Astrocyte (in vitro differentiated cells and primary cell): Measurements from ENCODE around the gene MSANTD4. TPM values are rescaled to one million over a fixed set of nuclear protein-coding genes. Genes with fewer than 3 reads are reported as not detected.

Experiments used
- DNase-seq: peaks from one replicate; pipeline ENCODE4 v3.0.0-alpha.2; 2010; ENCODE audit warnings: low read depth
- FAIRE-seq: peaks from 2 replicates; lab custom pipeline; 2011; peaks lifted over from hg19 to GRCh38; lab: Jason Lieb, UNC
- H2AFZ ChIP-seq: 2 replicates; pipeline ENCODE4 v1.6.0; 2012; ENCODE audit warnings: low read depth, low read length, inconsistent platforms
- H3K27ac ChIP-seq: 2 replicates; pipeline ENCODE4 v1.5.1; 2011; ENCODE audit warnings: low read depth, low read length, inconsistent platforms
- H3K27me3 ChIP-seq: 2 replicates; pipeline ENCODE4 v1.6.0; 2011; ENCODE audit warnings: low read length, inconsistent platforms; ENCODE audit not compliant: insufficient read depth
- H3K36me3 ChIP-seq: 2 replicates; pipeline ENCODE4 v1.5.1; 2011; ENCODE audit warnings: low read length, inconsistent platforms; ENCODE audit not compliant: insufficient read depth
- H3K4me1 ChIP-seq: 2 replicates; pipeline ENCODE4 v1.5.1; 2011; ENCODE audit warnings: low read length, inconsistent platforms; ENCODE audit not compliant: insufficient read depth
- H3K4me2 ChIP-seq: 2 replicates; pipeline ENCODE4 v1.6.0; 2012; ENCODE audit warnings: low read length, inconsistent platforms
- H3K4me3 ChIP-seq: 2 replicates; pipeline ENCODE4 v1.5.1; 2011; ENCODE audit warnings: low read depth, mild to moderate bottlenecking, low read length, inconsistent platforms; ENCODE audit not compliant: insufficient read depth
- H3K79me2 ChIP-seq: 2 replicates; pipeline ENCODE4 v1.6.0; 2012; ENCODE audit warnings: mild to moderate bottlenecking, low read length, inconsistent platforms; ENCODE audit not compliant: insufficient read depth
- H3K9ac ChIP-seq: 2 replicates; pipeline ENCODE4 v1.6.0; 2012; ENCODE audit warnings: mild to moderate bottlenecking, low read length, inconsistent platforms
- H3K9me3 ChIP-seq: 2 replicates; pipeline ENCODE4 v1.5.1; 2012; ENCODE audit warnings: low read depth, mild to moderate bottlenecking, low read length, inconsistent platforms; ENCODE audit not compliant: insufficient read depth
- H4K20me1 ChIP-seq: 2 replicates; pipeline ENCODE4 v1.6.0; 2012; ENCODE audit warnings: low read length, inconsistent platforms; ENCODE audit not compliant: insufficient read depth
- H3K27ac Mint-ChIP-seq: one replicate; pipeline ENCODE4 v1.8.0; 2021; ENCODE audit warnings: mild to moderate bottlenecking, mixed read lengths; ENCODE audit not compliant: unreplicated experiment
- H3K27me3 Mint-ChIP-seq: one replicate; pipeline ENCODE4 v1.8.0; 2021; ENCODE audit warnings: low read depth, mixed read lengths; ENCODE audit not compliant: unreplicated experiment
- H3K36me3 Mint-ChIP-seq: one replicate; pipeline ENCODE4 v1.8.0; 2021; ENCODE audit warnings: low read depth, mixed read lengths; ENCODE audit not compliant: unreplicated experiment
- H3K4me1 Mint-ChIP-seq: one replicate; pipeline ENCODE4 v1.8.0; 2021; ENCODE audit warnings: low read depth, mixed read lengths; ENCODE audit not compliant: unreplicated experiment
- H3K4me3 Mint-ChIP-seq: one replicate; pipeline ENCODE4 v1.8.0; 2021; ENCODE audit warnings: mild to moderate bottlenecking, moderate library complexity, mixed read lengths; ENCODE audit not compliant: unreplicated experiment
- H3K9me3 Mint-ChIP-seq: one replicate; pipeline ENCODE4 v1.8.0; 2021; ENCODE audit warnings: mild to moderate bottlenecking, mixed read lengths; ENCODE audit not compliant: unreplicated experiment
- EZH2 ChIP-seq: IDR thresholded peaks from 2 replicates; pipeline ENCODE4 v1.6.1; 2012; ENCODE audit warnings: mild to moderate bottlenecking, low read length, inconsistent platforms; ENCODE audit not compliant: insufficient read depth
- total RNA-seq: library from RNA; stranded (reverse); gene quantifications from 2 replicates; pipeline ENCODE4 v1.2.1, GENCODE V29; 2021
- TF ChIP-seq, protein P1 (sequence below): IDR thresholded peaks from 2 replicates; pipeline ENCODE4 v1.5.1; 2011; ENCODE audit warnings: low read depth, mild to moderate bottlenecking, inconsistent platforms, low read length, moderate library complexity; ENCODE audit not compliant: insufficient read depth

The MSANTD4 gene
- total RNA-seq, 1 donor from 2014 or later, result 19.8 TPM

DNA sequence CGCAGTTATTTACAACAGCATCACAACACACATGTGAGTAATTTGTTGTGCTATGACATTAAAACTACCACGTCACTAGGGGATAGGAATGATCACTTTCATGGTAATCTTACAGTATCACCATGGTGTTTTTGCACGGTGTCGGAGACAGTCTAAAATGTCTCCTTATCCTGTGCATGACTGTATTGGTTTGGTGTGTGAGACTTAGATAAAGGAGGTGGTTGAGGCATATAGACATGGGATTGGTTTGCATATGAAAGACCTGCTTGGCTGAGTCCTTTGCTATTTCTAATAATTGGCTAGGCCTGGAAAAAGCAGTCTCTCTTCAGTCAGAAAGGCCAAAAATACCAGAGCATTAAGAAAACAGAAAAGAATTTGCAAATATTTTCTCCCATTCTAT, 30.2 kb downstream of the MSANTD4 start:
- Histone ChIP-seq H3K4me2 (no peak overlapping the region), H4K20me1 (no peaks in the 10 kb centered on the region), H3K79me2 (no peaks in the 10 kb centered on the region), H3K9ac (no peak overlapping the region), H3K4me1 (no peaks in the 10 kb centered on the region), H3K27me3 (no peaks in the 10 kb centered on the region), H2AFZ (no peak overlapping the region), H3K36me3 (peaks cover 6% of the 10 kb centered on the region), H3K27ac (no peak overlapping the region), H3K4me3 (no peak overlapping the region), H3K9me3 (no peaks in the 10 kb centered on the region)
- no peak for FAIRE-seq
- H3K27me3 Mint-ChIP-seq, result no peaks in the 10 kb centered on the region
- H3K9me3 Mint-ChIP-seq, result no peaks in the 10 kb centered on the region
- H3K27ac Mint-ChIP-seq, result no peak overlapping the region
- no peak overlapping the region for H3K4me3 Mint-ChIP-seq
- no peak for DNase-seq
- peaks cover 2% of the 10 kb centered on the region for H3K36me3 Mint-ChIP-seq
- no peaks in the 10 kb centered on the region for H3K4me1 Mint-ChIP-seq
- TF ChIP-seq EZH2, result no peak

DNA sequence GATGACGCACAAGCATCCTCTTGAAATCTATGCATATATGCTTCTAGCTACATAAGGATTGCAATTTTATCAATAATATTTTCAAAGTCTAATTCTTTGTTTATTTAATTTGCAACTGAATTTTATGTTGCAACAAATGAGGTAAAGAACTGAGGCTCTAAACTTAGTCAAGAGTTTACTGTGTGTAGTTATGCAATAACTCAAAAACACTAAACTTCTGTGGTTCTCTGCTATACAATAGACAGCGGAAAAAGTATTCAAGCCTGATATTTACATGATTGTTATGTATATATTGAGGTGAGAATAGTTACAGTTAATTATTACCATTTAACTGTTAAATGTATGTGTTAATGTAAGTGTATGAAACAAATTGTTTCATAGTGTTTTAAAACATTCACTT, 32.9 kb downstream of the MSANTD4 start:
- Histone ChIP-seq H3K4me3 (no peak overlapping the region), H2AFZ (no peak overlapping the region), H3K4me2 (no peak overlapping the region), H3K36me3 (no peaks in the 10 kb centered on the region), H3K9me3 (no peaks in the 10 kb centered on the region), H3K27me3 (no peaks in the 10 kb centered on the region), H3K4me1 (no peaks in the 10 kb centered on the region), H3K27ac (no peak overlapping the region), H4K20me1 (no peaks in the 10 kb centered on the region), H3K79me2 (no peaks in the 10 kb centered on the region), H3K9ac (no peak overlapping the region)
- Mint-ChIP-seq H3K27ac (no peak overlapping the region), H3K4me3 (no peak overlapping the region), H3K27me3 (no peaks in the 10 kb centered on the region), H3K4me1 (no peaks in the 10 kb centered on the region), H3K36me3 (peaks cover 2% of the 10 kb centered on the region), H3K9me3 (no peaks in the 10 kb centered on the region)
- TF ChIP-seq, protein P1, sequence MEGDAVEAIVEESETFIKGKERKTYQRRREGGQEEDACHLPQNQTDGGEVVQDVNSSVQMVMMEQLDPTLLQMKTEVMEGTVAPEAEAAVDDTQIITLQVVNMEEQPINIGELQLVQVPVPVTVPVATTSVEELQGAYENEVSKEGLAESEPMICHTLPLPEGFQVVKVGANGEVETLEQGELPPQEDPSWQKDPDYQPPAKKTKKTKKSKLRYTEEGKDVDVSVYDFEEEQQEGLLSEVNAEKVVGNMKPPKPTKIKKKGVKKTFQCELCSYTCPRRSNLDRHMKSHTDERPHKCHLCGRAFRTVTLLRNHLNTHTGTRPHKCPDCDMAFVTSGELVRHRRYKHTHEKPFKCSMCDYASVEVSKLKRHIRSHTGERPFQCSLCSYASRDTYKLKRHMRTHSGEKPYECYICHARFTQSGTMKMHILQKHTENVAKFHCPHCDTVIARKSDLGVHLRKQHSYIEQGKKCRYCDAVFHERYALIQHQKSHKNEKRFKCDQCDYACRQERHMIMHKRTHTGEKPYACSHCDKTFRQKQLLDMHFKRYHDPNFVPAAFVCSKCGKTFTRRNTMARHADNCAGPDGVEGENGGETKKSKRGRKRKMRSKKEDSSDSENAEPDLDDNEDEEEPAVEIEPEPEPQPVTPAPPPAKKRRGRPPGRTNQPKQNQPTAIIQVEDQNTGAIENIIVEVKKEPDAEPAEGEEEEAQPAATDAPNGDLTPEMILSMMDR, result no peak
- no peak for TF ChIP-seq EZH2
- no peak for DNase-seq
- FAIRE-seq, result no peak

DNA sequence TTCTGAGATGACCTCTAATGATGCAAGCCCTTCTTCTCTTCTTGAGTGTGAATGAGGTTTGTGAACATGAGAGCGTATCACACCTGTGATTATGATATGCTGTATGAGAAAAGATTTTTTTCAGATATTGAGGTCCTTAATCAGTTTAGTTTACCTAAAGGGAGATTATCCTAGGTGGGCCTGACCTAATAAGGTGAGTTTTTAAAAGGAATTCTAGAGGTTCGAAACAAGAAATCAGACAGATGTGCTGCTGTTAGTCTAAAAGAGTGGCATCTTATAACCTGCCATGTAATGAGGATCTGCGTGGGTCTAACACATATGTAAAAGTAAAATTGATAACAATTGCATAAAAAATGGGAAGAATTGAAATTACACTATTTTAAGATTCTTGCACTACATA, 33.8 kb downstream of the MSANTD4 start:
- H3K27ac ChIP-seq, result no peak overlapping the region
- no peaks in the 10 kb centered on the region for H4K20me1 ChIP-seq
- no peak overlapping the region for H3K4me3 ChIP-seq
- peaks cover 2% of the 10 kb centered on the region for H3K36me3 Mint-ChIP-seq
- no peak overlapping the region for H3K4me3 Mint-ChIP-seq
- no peaks in the 10 kb centered on the region for H3K9me3 Mint-ChIP-seq
- no peak overlapping the region for H3K4me2 ChIP-seq
- no peak for TF ChIP-seq EZH2
- TF ChIP-seq, protein P1, result no peak
- no peaks in the 10 kb centered on the region for H3K36me3 ChIP-seq
- H3K27me3 ChIP-seq, result no peaks in the 10 kb centered on the region
- no peak overlapping the region for H3K27ac Mint-ChIP-seq
- FAIRE-seq (no peak), DNase-seq (no peak)
- no peak overlapping the region for H2AFZ ChIP-seq
- no peaks in the 10 kb centered on the region for H3K27me3 Mint-ChIP-seq
- no peaks in the 10 kb centered on the region for H3K9me3 ChIP-seq
- H3K9ac ChIP-seq, result no peak overlapping the region
- no peaks in the 10 kb centered on the region for H3K79me2 ChIP-seq
- no peaks in the 10 kb centered on the region for H3K4me1 Mint-ChIP-seq
- no peaks in the 10 kb centered on the region for H3K4me1 ChIP-seq
